ENCODE data around the gene NABP2.
A peak's percentile ranks its signal among the peaks of the same experiment; 100 is the strongest.
"Not testable (repeated sequence)": the region's sequence is repeated elsewhere in the genome, so short reads cannot be mapped to it uniquely, and the experiment has no call there.

The NABP2 gene

GRCh38 chr12:56224102-56224701, at the start of gene NABP2:
Gene NABP2 (plus strand): TSS chr12:56224342. CDS start chr12:56224857, 515 bp downstream.
- DNase-seq, result peak; percentile 97

GRCh38 chr12:56178347-56178746, 45.8 kb upstream of the NABP2 start:
- no peak for DNase-seq

GRCh38 chr12:56186957-56187356, 37.2 kb upstream of the NABP2 start:
- DNase-seq, result no peak

- DNase-seq, result no peak
Observed at GRCh38 chr12:56188131-56188777, 35.9 kb upstream of the NABP2 start.

- no peak for DNase-seq
Observed at GRCh38 chr12:56188778-56189098, 35.4 kb upstream of the NABP2 start.

- DNase-seq, result peak; percentile 67
Observed at GRCh38 chr12:56189099-56189917, 34.8 kb upstream of the NABP2 start, which contains the start of gene SMARCC2. Gene SMARCC2 (minus strand): TSS chr12:56189483. CDS start chr12:56189461, 22 bp downstream.

- peak; percentile 78 for DNase-seq
Observed at GRCh38 chr12:56189918-56190694, 34.0 kb upstream of the NABP2 start.

- DNase-seq, result no peak
Observed at GRCh38 chr12:56190695-56191155, 33.4 kb upstream of the NABP2 start.

- DNase-seq, result no peak
Observed at GRCh38 chr12:56192582-56192981, 31.6 kb upstream of the NABP2 start.

GRCh38 chr12:56193025-56193578, 31.0 kb upstream of the NABP2 start:
- peak; percentile 74 for DNase-seq

- not testable (repeated sequence) for DNase-seq
Observed at GRCh38 chr12:56196818-56197550, 27.2 kb upstream of the NABP2 start.

- DNase-seq, result no peak
Observed at GRCh38 chr12:56197921-56198635, 26.1 kb upstream of the NABP2 start.

- DNase-seq, result no peak
Observed at GRCh38 chr12:56198836-56199235, 25.3 kb upstream of the NABP2 start.

GRCh38 chr12:56202366-56202765, 21.8 kb upstream of the NABP2 start:
- DNase-seq, result no peak

- DNase-seq, result no peak
Observed at GRCh38 chr12:56202838-56203237, 21.3 kb upstream of the NABP2 start.

GRCh38 chr12:56204275-56204674, 19.9 kb upstream of the NABP2 start:
- DNase-seq, result no peak

GRCh38 chr12:56205445-56205844, 18.7 kb upstream of the NABP2 start:
- no peak for DNase-seq

GRCh38 chr12:56206452-56207166, 17.5 kb upstream of the NABP2 start:
- no peak for DNase-seq

- no peak for DNase-seq
Observed at GRCh38 chr12:56208006-56208405, 16.1 kb upstream of the NABP2 start.

- no peak for DNase-seq
Observed at GRCh38 chr12:56212361-56212760, 11.8 kb upstream of the NABP2 start.

GRCh38 chr12:56213878-56214277, 10.3 kb upstream of the NABP2 start:
- DNase-seq, result no peak

Data from kidney glomerular epithelial cell (primary cell).